GM23338 (cell line): ENCODE data around the gene HCN2. TPM values are rescaled to one million over a fixed set of nuclear protein-coding genes. Genes with fewer than 3 reads are reported as not detected.

Source experiments
- ATAC-seq: fragments of 200-7000 bp; cut with Tn5 transposase; 3 replicates; pipeline ENCODE4 v1.9.1; 2020
- DNase-seq: peaks from one replicate; pipeline ENCODE4 v3.0.0-alpha.2; 2015; ENCODE audit warnings: low spot score
- H2AFZ ChIP-seq: fragments of 200-600 bp; sonication (generic); 2 replicates; pipeline ENCODE4 v1.8.0; 2016; ENCODE audit warnings: antibody characterized with exemption, mild to moderate bottlenecking, moderate library complexity
- H3F3A ChIP-seq: fragments of 200-600 bp; sonication (generic); replicated peaks from 2 replicates; pipeline ENCODE4 v1.8.0; 2017; ENCODE audit warnings: antibody characterized with exemption, mixed run types, low read depth
- H3K27ac ChIP-seq: fragments of 200-600 bp; sonication (generic); 2 replicates; pipeline ENCODE4 v1.6.1; 2016; ENCODE audit warnings: low read depth
- H3K27me3 ChIP-seq: fragments of 200-600 bp; sonication (generic); 2 replicates; pipeline ENCODE4 v1.8.0; 2016; ENCODE audit warnings: mild to moderate bottlenecking, mixed run types, moderate library complexity; ENCODE audit not compliant: insufficient read depth
- H3K36me3 ChIP-seq: fragments of 200-600 bp; sonication (generic); 2 replicates; pipeline ENCODE4 v1.8.0; 2016; ENCODE audit warnings: mild to moderate bottlenecking; ENCODE audit not compliant: insufficient read depth
- H3K4me1 ChIP-seq: fragments of 200-600 bp; sonication (generic); 2 replicates; pipeline ENCODE4 v1.8.0; 2016; ENCODE audit warnings: mild to moderate bottlenecking, moderate library complexity; ENCODE audit not compliant: insufficient read depth
- H3K4me2 ChIP-seq: fragments of 200-600 bp; sonication (generic); 2 replicates; pipeline ENCODE4 v1.7.1; 2017; ENCODE audit warnings: mixed run types
- H3K4me3 ChIP-seq: fragments of 200-600 bp; sonication (generic); 2 replicates; pipeline ENCODE4 v1.6.1; 2016; ENCODE audit warnings: mixed run types
- H3K79me2 ChIP-seq: fragments of 200-600 bp; sonication (generic); replicated peaks from 2 replicates; pipeline ENCODE4 v1.8.0; 2017; ENCODE audit warnings: mild to moderate bottlenecking; ENCODE audit not compliant: insufficient read depth
- H3K9me2 ChIP-seq: fragments of 200-600 bp; sonication (generic); 2 replicates; pipeline ENCODE4 v1.8.0; 2017; ENCODE audit not compliant: insufficient read depth
- H4K20me1 ChIP-seq: fragments of 200-600 bp; sonication (generic); replicated peaks from 2 replicates; pipeline ENCODE4 v1.8.0; 2017; ENCODE audit warnings: mild to moderate bottlenecking; ENCODE audit not compliant: insufficient read depth
- H3K27ac Mint-ChIP-seq: 2 replicates; pipeline ENCODE4 v1.8.0; 2020; ENCODE audit warnings: inconsistent platforms, mild to moderate bottlenecking, moderate library complexity, mixed read lengths
- H3K27me3 Mint-ChIP-seq: 3 replicates; pipeline ENCODE4 v1.8.0; 2022; ENCODE audit warnings: low read depth, mild to moderate bottlenecking, moderate library complexity, mixed read lengths, inconsistent platforms; ENCODE audit not compliant: insufficient read depth, poor library complexity
- H3K36me3 Mint-ChIP-seq: 3 replicates; pipeline ENCODE4 v1.8.0; 2021; ENCODE audit warnings: low read depth, mild to moderate bottlenecking, inconsistent platforms, moderate library complexity, mixed read lengths
- H3K4me1 Mint-ChIP-seq: 3 replicates; pipeline ENCODE4 v1.8.0; 2020; ENCODE audit warnings: mild to moderate bottlenecking, inconsistent platforms, mixed read lengths
- H3K4me3 Mint-ChIP-seq: 3 replicates; pipeline ENCODE4 v1.8.0; 2021; ENCODE audit warnings: moderate library complexity, mild to moderate bottlenecking, inconsistent platforms, mixed read lengths
- H3K9me3 Mint-ChIP-seq: 3 replicates; pipeline ENCODE4 v1.8.0; 2020; ENCODE audit warnings: moderate library complexity, mild to moderate bottlenecking, inconsistent platforms, mixed read lengths
- CREB1 ChIP-seq: fragments of 250-450 bp; sonication (Bioruptor Pico); IDR thresholded peaks from 2 replicates; pipeline ENCODE4 v1.5.0; 2020; ENCODE audit warnings: low read depth, mild to moderate bottlenecking, moderate library complexity
- EZH2phosphoT487 ChIP-seq: fragments of 200-600 bp; sonication (generic); IDR thresholded peaks from one replicate; pipeline ENCODE4 v1.8.1; 2018; ENCODE audit warnings: antibody characterized with exemption; ENCODE audit not compliant: unreplicated experiment
- JUNB ChIP-seq: IDR thresholded peaks from one replicate; pipeline ENCODE4 v1.6.1; 2016; ENCODE audit warnings: antibody characterized with exemption; ENCODE audit not compliant: unreplicated experiment
- POLR2AphosphoS5 ChIP-seq: IDR thresholded peaks from 2 replicates; pipeline ENCODE4 v1.6.1; 2016; ENCODE audit warnings: antibody characterized with exemption, low read depth
- ZNF114 ChIP-seq: fragments of 250-450 bp; sonication (Bioruptor Pico); IDR thresholded peaks from 2 replicates; pipeline ENCODE4 v1.5.0; 2020; ENCODE audit warnings: mild to moderate bottlenecking, moderate library complexity
- ZNF331 ChIP-seq: fragments of 250-450 bp; sonication (Bioruptor Pico); IDR thresholded peaks from 2 replicates; pipeline ENCODE4 v1.5.0; 2020; ENCODE audit warnings: low read depth, mild to moderate bottlenecking, moderate library complexity
- polyA plus RNA-seq: library from polyadenylated mRNA; unstranded; fragments of >200 nt; fragmentation: Nextera tagmentation; extraction: Ambion mirVana; gene quantifications from 2 replicates; pipeline ENCODE4 v1.2.1, GENCODE V29; 2016
- total RNA-seq: library from RNA; depleted of rRNA; stranded (reverse); fragments of >200 nt; shearing (Covaris generic); gene quantifications from 2 replicates; pipeline ENCODE4 v1.2.3, GENCODE V29; 2014
- TF ChIP-seq, protein P1 (sequence below): fragments of 250-450 bp; sonication (Bioruptor Pico); IDR thresholded peaks from 2 replicates; pipeline ENCODE4 v1.5.0; 2020; ENCODE audit warnings: mild to moderate bottlenecking, moderate library complexity
- TF ChIP-seq, protein P2 (sequence below): IDR thresholded peaks from one replicate; pipeline ENCODE4 v1.6.1; 2018; ENCODE audit warnings: antibody characterized with exemption; ENCODE audit not compliant: unreplicated experiment

Gene HCN2
- total and polyA plus RNA-seq, 2 experiments from 2014 or later, result 0.06 to 2.9 TPM

DNA sequence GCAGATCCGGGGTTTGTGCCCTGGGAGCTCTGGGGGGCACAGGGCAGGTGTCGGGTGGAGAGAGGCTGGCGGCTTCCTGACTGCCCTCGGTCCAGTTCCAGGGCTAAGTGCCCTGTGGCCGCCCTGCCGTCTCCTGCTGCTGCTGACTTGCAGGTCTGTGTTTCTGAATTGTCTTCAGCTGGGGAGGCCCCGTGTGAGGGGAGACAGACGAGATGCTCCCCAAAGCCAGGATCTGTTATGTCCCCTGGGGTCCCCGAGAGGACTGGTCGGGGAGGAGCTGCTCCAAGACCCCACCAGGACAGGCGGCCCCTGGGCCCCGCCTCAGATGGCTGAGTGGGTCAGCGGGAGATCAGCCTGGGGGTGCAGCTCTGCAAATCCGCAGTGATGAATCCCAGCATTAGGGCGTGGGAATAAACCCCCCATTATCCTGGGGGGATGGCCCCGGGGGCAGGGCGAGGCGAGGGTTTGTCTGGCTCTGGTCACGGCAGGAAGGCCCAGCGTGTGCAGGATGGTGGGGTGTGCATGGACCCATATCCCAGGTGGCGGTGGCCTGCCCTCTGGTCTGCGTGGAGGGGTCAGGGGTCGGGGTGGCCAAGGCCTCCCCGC lies 4.7 kb downstream of the HCN2 start:
- Mint-ChIP-seq H3K9me3 (no peaks in the 10 kb centered on the region), H3K36me3 (no peaks in the 10 kb centered on the region), H3K4me3 (no peak overlapping the region), H3K4me1 (no peaks in the 10 kb centered on the region), H3K27ac (no peak overlapping the region), H3K27me3 (peaks cover 26% of the 10 kb centered on the region)
- no peaks in the 10 kb centered on the region for H3K36me3 ChIP-seq
- H3K27me3 ChIP-seq, result peaks cover 20% of the 10 kb centered on the region
- H3K9me2 ChIP-seq, result no peaks in the 10 kb centered on the region
- ATAC-seq, result no peak
- no peaks in the 10 kb centered on the region for H3K79me2 ChIP-seq
- no peaks in the 10 kb centered on the region; the same call in 1 of the 2 replicates for H3F3A ChIP-seq
- no peak overlapping the region for H3K27ac ChIP-seq
- peaks cover 4% of the 10 kb centered on the region; the same call in 1 of the 2 replicates for H4K20me1 ChIP-seq
- no peak overlapping the region for H3K4me3 ChIP-seq
- H2AFZ ChIP-seq, result no peak overlapping the region
- no peak overlapping the region for H3K4me2 ChIP-seq
- no peak for DNase-seq
- H3K4me1 ChIP-seq, result no peaks in the 10 kb centered on the region
- TF ChIP-seq, protein P1, sequence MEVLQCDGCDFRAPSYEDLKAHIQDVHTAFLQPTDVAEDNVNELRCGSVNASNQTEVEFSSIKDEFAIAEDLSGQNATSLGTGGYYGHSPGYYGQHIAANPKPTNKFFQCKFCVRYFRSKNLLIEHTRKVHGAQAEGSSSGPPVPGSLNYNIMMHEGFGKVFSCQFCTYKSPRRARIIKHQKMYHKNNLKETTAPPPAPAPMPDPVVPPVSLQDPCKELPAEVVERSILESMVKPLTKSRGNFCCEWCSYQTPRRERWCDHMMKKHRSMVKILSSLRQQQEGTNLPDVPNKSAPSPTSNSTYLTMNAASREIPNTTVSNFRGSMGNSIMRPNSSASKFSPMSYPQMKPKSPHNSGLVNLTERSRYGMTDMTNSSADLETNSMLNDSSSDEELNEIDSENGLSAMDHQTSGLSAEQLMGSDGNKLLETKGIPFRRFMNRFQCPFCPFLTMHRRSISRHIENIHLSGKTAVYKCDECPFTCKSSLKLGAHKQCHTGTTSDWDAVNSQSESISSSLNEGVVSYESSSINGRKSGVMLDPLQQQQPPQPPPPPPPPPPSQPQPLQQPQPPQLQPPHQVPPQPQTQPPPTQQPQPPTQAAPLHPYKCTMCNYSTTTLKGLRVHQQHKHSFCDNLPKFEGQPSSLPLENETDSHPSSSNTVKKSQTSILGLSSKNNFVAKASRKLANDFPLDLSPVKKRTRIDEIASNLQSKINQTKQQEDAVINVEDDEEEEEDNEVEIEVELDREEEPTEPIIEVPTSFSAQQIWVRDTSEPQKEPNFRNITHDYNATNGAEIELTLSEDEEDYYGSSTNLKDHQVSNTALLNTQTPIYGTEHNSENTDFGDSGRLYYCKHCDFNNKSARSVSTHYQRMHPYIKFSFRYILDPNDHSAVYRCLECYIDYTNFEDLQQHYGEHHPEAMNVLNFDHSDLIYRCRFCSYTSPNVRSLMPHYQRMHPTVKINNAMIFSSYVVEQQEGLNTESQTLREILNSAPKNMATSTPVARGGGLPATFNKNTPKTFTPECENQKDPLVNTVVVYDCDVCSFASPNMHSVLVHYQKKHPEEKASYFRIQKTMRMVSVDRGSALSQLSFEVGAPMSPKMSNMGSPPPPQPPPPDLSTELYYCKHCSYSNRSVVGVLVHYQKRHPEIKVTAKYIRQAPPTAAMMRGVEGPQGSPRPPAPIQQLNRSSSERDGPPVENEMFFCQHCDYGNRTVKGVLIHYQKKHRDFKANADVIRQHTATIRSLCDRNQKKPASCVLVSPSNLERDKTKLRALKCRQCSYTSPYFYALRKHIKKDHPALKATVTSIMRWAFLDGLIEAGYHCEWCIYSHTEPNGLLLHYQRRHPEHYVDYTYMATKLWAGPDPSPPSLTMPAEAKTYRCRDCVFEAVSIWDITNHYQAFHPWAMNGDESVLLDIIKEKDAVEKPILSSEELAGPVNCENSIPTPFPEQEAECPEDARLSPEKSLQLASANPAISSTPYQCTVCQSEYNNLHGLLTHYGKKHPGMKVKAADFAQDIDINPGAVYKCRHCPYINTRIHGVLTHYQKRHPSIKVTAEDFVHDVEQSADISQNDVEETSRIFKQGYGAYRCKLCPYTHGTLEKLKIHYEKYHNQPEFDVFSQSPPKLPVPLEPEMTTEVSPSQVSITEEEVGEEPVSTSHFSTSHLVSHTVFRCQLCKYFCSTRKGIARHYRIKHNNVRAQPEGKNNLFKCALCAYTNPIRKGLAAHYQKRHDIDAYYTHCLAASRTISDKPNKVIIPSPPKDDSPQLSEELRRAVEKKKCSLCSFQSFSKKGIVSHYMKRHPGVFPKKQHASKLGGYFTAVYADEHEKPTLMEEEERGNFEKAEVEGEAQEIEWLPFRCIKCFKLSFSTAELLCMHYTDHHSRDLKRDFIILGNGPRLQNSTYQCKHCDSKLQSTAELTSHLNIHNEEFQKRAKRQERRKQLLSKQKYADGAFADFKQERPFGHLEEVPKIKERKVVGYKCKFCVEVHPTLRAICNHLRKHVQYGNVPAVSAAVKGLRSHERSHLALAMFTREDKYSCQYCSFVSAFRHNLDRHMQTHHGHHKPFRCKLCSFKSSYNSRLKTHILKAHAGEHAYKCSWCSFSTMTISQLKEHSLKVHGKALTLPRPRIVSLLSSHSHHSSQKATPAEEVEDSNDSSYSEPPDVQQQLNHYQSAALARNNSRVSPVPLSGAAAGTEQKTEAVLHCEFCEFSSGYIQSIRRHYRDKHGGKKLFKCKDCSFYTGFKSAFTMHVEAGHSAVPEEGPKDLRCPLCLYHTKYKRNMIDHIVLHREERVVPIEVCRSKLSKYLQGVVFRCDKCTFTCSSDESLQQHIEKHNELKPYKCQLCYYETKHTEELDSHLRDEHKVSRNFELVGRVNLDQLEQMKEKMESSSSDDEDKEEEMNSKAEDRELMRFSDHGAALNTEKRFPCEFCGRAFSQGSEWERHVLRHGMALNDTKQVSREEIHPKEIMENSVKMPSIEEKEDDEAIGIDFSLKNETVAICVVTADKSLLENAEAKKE (CRISPR knock-in tag), result no peak
- TF ChIP-seq, protein P2, sequence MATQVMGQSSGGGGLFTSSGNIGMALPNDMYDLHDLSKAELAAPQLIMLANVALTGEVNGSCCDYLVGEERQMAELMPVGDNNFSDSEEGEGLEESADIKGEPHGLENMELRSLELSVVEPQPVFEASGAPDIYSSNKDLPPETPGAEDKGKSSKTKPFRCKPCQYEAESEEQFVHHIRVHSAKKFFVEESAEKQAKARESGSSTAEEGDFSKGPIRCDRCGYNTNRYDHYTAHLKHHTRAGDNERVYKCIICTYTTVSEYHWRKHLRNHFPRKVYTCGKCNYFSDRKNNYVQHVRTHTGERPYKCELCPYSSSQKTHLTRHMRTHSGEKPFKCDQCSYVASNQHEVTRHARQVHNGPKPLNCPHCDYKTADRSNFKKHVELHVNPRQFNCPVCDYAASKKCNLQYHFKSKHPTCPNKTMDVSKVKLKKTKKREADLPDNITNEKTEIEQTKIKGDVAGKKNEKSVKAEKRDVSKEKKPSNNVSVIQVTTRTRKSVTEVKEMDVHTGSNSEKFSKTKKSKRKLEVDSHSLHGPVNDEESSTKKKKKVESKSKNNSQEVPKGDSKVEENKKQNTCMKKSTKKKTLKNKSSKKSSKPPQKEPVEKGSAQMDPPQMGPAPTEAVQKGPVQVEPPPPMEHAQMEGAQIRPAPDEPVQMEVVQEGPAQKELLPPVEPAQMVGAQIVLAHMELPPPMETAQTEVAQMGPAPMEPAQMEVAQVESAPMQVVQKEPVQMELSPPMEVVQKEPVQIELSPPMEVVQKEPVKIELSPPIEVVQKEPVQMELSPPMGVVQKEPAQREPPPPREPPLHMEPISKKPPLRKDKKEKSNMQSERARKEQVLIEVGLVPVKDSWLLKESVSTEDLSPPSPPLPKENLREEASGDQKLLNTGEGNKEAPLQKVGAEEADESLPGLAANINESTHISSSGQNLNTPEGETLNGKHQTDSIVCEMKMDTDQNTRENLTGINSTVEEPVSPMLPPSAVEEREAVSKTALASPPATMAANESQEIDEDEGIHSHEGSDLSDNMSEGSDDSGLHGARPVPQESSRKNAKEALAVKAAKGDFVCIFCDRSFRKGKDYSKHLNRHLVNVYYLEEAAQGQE, result no peak
- TF ChIP-seq CREB1 (CRISPR knock-in tag), result no peak
- TF ChIP-seq ZNF114 (CRISPR knock-in tag), result no peak
- no peak for TF ChIP-seq EZH2phosphoT487
- no peak for TF ChIP-seq POLR2AphosphoS5
- no peak for TF ChIP-seq JUNB
- no peak for TF ChIP-seq ZNF331 (CRISPR knock-in tag)
